Transverse colon (tissue), 4 donors: ENCODE results near the gene ANKH.

Experiments used
- CTCF ChIP-seq, 5 experiments: fragments of 200-600 bp in 3 of 5; fragments of 450-650 bp in 2 of 5; sonication (generic) in 3 of 5; IDR thresholded peaks; 1 replicate in 2 of 5; 2 replicates in 3 of 5; pipeline ENCODE4 v1.5.1; 2016 to 2017; ENCODE audit warnings: antibody characterized with exemption in 5 of 5, inconsistent platforms in 3 of 5, mild to moderate bottlenecking in 2 of 5, moderate library complexity in 1 of 5
- EP300 ChIP-seq: sonication (generic); formaldehyde crosslinking; IDR thresholded peaks from one replicate; pipeline ENCODE4 v1.6.1; 2017; ENCODE audit warnings: antibody characterized with exemption, low read depth
- POLR2AphosphoS5 ChIP-seq, 3 donors: sonication (generic); formaldehyde crosslinking; IDR thresholded peaks; one replicate each; pipeline ENCODE4 v1.6.1; 2016; ENCODE audit warnings: antibody characterized with exemption in 3 of 3

- no peak for TF ChIP-seq EP300
- no peak for TF ChIP-seq CTCF (IDR thresholded peaks at IDR 0.05)
- TF ChIP-seq POLR2AphosphoS5 (IDR thresholded peaks at IDR 0.05), result no peak
Observed at GRCh38 chr5:14842117-14842516, 29.5 kb downstream of the ANKH start.
